HG02610 (cell line): Measurements from ENCODE around the gene PRRC2B.

Source experiments
- ATAC-seq: cut with Tn5 transposase; IDR thresholded peaks from one replicate; pipeline ENCODE4 v1.9.1; 2021; ENCODE audit warnings: mild to moderate bottlenecking, moderate library complexity; ENCODE audit not compliant: unreplicated experiment

PRRC2B gene

DNA sequence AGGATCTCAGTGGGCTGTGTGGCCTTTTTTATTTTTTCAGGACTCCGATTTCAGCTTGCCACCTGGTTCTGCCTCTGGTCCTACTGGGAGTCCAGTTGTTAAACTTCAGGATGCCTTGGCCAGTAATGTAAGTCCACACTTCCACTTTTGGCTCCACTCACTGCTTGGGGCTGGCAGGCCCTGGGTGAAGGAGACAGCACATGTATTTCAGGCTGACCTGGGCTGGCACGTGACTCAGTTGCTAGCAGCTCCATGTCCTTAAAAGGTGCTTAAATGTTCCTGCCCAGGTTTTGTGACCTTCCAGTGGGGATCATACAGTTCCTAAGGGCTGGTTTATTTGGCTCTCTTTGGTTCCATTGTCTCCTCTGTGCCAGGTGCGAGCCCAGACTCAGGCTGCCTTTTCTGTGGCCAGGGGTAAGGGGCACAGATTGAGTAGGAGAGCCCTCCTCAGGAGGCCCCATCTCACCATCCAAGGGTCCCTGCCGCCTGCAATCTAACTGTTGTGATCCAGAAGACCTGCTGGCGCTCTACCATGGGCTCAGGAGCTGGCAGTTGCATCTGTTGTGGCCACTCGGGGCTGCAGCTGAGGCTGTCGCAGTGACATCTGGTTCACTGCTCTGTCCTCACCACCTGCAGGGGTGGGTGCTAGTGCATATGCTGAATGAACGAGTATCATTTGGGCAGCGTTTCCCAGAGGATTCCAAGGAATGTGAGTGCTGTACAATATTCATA, 89.6 kb downstream of the PRRC2B start:
- ATAC-seq = no peak

DNA sequence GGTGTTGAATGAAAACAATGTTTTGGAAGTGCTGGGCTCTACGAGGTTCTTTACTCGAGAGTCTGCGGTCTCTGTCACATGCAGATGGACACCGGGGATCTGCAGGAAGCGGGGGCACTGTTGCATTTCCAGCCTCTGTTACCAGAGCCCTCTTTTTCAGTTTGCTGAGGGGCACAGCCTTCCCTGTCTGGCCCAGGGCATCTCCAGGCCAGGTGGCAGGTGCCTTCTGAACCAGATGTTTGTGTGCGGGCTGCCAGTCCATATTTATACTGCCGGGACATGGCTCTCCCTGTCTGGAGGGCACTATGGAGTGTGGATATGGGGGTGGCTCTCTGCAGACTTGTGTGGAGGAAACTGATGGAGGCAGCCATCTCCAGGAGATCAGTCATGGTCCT, 90.2 kb downstream of the PRRC2B start:
- ATAC-seq = no peak

- ATAC-seq = no peak
Observed at GRCh38 chr9:131484560-131485185, 90.8 kb downstream of the PRRC2B start.

DNA sequence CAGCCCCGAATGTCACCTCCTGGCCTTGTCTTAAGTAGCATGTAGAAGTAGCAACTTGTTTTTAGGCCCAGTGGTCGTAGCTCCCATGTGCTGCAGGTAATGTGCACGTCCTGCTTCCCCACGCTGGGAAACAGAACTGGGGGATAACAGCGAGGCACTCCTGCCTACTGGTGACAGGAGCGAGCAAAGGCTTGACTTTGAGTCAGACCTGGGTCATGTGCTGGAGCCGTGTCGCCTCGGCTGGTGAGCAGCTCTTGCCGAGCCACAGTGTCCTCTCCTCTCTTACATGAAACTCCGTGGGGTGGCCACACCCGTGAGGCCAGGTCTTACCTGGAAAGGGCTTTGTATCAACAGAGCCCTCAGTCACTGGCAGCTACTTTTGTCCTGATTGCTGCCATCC, 91.3 kb downstream of the PRRC2B start:
- no peak for ATAC-seq

GRCh38 chr9:131485728-131486422, 92.0 kb downstream of the PRRC2B start:
- no peak for ATAC-seq

DNA sequence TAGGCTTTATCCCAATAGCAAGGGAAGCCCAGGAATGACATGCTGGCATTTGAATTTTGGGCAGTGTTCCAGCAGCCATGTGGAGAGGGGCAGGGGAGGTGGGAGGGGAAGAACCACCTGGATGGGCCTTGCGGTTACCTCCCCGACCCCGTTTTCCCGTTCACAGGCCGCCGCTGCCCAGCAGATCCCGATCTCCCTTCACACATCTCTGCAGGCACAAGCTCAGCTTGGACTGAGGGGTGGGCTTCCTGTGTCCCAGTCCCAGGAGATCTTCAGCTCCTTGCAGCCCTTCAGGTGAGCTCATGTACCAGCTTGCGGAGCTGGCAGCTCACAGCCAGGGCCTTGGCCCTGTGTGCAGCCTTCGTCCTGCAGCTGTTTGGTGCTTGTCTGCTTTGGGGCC, 93.1 kb downstream of the PRRC2B start:
- no peak for ATAC-seq

GRCh38 chr9:131487621-131488031, 93.7 kb downstream of the PRRC2B start:
- ATAC-seq = no peak

- ATAC-seq = no peak
Observed at GRCh38 chr9:131490514-131490913, 96.6 kb downstream of the PRRC2B start.

DNA sequence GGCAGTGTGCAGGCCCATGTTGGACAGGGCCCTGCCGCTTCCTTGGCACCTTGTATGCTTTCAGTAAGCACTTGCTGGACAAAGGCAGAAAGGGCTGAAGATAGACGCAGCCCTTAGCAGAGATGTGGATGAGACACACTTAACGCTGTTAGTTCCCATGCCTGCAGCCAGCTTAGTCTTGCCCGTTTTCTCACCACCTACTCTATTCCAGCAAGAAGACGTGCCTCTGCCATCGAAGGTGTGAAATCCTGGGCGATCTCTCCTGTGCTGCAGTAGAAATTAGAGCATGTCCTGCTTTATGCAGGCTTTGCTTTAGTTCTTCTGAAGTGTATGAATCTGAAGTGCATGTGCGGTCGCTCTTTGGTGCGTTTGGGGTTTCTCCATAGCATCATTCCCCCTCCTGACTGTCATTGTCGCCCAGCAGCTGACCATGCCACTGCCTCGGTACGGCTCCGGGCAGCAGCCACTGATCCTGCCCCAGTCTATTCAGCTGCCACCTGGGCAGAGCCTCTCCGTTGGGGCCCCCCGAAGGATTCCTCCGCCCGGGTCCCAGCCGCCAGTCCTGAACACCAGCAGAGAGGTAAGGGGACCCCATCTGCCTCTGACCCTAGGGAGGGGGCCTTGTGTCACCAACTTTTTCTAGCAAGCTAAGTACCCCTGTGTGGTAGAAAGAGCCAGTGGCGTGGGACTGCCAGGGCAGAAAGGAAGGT, 97.3 kb downstream of the PRRC2B start:
- ATAC-seq = no peak

DNA sequence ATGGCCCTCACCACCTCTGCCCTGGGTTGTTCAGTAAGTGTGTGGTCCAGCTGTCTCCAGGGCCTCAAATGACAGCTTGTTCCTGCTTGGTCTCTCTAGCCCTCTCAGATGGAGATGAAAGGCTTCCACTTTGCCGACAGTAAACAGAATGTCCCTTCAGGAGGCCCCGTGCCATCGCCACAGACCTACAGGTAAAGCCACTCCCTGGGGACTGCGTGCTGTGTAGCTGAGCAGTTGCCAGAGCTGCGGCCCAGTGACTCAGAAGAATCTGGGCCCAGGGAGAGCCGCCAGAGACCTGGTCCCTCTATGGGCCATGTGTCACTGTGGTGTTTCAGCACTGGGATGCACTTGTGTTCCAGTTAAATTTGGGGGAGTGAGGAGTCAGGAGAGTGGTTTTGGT, 98.2 kb downstream of the PRRC2B start:
- ATAC-seq = no peak

- no peak for ATAC-seq
Observed at GRCh38 chr9:131494296-131494870, 100.5 kb downstream of the PRRC2B start.

GRCh38 chr9:131495785-131496184, 101.9 kb downstream of the PRRC2B start:
- ATAC-seq = no peak

DNA sequence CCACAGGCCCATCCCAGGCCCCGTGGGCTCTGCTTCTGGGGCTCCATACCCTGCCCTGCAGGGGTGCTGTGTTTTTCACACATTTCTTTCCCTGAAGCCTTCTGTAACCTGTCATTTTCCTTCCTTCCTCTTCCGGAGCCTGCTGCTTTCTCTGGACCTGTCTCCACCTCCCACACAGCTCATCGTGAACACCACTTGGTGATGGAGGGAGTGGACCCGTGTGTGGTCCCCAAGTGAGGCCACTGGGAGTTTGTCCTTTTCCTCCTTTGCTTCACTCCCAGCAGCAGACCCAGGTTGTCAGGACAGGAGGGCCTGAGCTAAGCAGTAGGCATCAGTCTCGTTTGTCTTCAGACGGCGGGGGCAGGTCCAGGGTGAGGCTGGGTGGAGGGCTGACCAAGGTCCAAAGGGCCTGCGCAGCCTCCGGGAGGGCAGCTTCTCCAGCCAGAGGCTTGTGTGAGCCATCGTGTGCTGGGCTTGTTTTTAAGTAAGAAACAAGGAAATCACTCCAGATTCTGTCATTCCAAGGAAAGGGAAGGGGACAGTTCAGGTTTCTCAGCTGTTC, 103.0 kb downstream of the PRRC2B start:
- no peak for ATAC-seq

GRCh38 chr9:131499254-131499767, 105.4 kb downstream of the PRRC2B start:
- no peak for ATAC-seq

- ATAC-seq = no peak
Observed at GRCh38 chr9:131500377-131500776, 106.5 kb downstream of the PRRC2B start.

- ATAC-seq = no peak
Observed at GRCh38 chr9:131500939-131501541, 107.2 kb downstream of the PRRC2B start.

GRCh38 chr9:131502781-131503625, 109.1 kb downstream of the PRRC2B start, which contains the start of gene POMT1:
TSS of gene POMT1 (plus strand) at chr9:131502918. CDS start at chr9:131504219, 1,301 bp downstream.
- ATAC-seq = peak; percentile 70

GRCh38 chr9:131503626-131504465, 110.0 kb downstream of the PRRC2B start:
- peak; percentile 52 for ATAC-seq
